GM19240 (cell line): Measurements from ENCODE around the gene SLC17A7.
"Not testable (repeated sequence)": the region's sequence is repeated elsewhere in the genome, so short reads cannot be mapped to it uniquely, and the experiment has no call there.

Source experiments
- DNase-seq: peaks from one replicate; pipeline ENCODE4 v3.0.0; 2011; ENCODE audit warnings: low spot score; ENCODE audit not compliant: insufficient read length

The SLC17A7 gene

GRCh38 chr19:49444100-49444700 is 2.9 kb upstream of the SLC17A7 start:
- DNase-seq, result not testable (repeated sequence)

DNA sequence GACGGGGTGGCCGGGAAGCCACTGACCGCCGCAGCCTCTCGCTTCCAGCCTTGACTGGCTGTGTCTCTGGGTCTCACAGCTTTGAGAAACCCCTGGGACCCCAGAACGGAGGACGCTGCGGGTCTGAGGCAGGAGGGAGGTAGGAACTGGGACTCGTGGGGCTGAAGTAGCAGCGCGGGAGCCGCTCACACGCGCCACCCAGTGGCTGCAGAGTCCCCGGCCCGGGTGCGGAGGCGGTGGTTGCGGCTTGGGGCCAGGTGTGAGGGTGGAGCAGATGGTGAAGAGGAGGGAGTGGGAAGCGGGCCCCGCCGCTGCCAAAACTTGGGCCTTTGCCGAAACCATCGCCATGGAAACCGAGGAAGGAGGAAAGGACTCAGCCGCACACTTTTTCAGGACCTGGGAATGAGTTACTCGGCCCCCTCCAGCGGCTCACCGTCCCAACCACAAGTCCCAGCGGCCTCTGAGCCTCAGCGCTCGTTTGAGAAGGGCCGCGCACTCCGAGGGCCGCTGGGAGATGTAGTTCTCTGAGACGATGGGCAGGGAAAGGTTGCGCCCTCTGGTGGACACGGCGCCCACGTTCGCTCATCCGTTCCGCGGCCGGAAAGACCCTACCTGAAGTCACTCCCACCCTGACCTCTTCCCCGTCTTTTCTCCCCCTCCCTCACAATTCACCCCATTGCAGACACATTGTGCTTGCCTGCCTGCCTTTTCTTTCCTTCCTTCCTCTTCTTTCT is 2.2 kb upstream of the SLC17A7 start:
- DNase-seq, result peak; percentile 97

DNA sequence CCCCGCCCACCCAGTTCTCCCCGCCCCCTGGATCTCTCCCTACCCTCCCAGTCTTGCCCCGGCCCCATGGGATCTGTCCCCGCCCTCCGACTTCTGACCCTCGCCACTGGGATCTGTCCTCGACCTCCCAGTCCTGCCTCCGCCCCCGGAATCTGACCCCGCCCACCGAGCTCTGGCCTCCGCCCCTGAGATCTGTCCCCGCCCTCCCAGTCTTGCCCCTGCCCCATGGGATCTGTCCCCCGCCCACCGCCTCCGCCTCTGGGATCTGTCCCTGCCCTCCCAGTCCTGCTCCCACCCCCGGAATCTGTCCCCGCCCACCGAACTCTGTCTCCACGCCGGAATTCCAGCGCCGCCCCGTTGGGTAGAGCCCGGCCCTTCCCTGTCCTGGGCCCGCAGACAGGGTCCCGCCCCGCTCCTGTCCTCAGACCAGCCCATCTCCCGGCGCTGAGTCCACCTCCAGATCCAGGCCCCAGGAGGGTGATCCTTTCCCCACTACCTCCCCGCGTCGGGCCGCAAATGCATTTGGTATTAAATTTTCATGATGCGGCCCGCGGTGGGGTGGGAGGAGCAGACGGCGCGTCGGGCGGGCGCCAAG is 1.5 kb upstream of the SLC17A7 start:
- DNase-seq, result peak; percentile 77

DNA sequence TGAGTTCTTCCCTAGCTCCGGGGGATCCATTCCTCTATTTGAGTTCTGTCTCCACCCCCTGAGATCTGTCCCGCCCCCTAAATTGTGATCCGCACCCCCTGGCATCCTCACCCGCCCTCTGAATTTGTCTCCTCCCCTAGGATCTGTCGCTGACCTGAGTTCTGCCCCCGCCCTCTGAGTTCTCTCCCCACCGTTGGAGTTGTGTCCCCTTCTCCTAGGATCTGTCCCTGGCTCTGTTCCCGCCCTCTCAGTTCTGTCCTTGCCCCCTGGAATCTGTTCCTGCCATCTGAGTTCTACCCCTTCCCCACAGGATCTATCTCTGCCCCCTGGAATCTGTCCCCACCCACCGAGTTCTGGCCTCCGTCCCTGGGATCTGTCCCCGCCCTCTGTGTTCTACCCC is 1.0 kb upstream of the SLC17A7 start:
- DNase-seq, result no peak

GRCh38 chr19:49441960-49442350 is 628 bp upstream of the SLC17A7 start:
- DNase-seq, result no peak

DNA sequence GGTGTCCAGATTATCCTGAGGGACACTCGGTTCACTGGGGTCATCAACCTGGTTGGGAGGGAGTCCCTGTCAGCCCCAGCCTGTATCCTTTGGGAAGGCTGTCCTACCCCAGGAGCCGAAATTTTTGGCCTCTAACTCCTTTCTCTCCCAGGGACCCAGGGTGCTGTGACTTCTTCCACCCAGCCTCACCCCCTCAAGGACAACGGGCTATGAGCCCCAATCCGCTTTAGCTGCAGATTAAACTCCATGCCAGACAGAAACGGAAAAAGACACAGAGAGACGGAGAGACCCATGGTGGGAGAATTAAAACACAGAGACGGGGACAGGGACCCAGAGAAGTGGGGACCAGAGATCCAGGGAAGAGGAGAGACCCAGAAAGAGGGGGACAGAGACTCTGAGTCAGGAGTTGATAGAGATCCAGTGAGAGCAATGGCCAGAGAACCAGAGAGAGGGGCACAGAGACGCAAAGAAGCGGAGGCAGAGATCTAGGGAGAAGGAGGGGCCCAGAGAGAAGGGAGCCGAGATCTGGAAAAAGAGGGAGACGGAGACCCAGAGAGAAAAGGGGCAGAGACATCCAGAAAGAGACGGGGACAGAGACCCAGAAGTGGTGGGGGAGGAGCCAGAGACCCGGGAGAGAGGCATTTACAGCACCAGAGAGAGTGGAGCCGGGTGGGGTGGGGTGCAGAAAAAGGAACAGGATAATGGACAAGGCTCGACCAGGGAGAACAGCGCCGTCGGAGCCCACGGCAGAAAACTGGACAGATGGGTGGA is 703 bp downstream of the SLC17A7 start:
- no peak for DNase-seq

DNA sequence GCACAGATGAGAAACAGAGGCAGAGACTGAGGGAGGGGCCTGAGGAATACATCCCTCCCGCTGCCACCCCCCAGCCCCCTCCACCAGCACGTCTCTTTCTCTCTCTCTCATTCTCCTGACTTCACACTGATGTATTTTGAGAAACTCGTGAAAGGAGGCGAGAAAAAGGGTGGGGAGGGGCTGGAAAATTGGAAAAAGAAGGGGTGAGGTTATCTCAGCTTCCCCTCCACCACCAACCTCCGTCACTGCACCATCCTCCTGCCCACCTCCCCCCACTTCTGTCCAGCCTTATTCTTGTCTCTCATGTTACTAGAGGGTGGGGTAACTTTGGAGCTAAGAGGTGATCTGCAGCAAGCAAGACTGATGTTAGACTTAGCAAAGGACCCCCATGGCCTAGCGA is 1.5 kb downstream of the SLC17A7 start:
- DNase-seq, result no peak

DNA sequence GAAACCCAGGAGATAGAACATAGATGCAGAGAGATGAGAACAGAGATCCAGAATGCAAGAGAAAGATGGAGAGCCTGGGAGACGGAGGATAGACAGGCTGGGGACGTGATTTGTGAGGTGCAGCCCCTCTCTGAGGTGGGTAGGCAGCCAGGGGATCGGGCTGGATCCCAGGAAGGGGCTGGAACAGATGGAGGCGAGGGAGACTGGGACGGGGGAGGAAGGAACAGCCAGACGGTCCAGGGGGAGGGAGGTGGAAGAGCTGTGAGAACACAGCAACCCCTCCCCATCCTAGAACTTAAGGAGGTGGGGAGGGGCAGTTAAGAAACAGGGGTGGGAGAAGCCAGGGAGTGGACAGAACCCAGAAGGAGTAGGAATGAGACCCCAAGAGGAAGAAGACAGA is 3.1 kb downstream of the SLC17A7 start:
- DNase-seq, result no peak

DNA sequence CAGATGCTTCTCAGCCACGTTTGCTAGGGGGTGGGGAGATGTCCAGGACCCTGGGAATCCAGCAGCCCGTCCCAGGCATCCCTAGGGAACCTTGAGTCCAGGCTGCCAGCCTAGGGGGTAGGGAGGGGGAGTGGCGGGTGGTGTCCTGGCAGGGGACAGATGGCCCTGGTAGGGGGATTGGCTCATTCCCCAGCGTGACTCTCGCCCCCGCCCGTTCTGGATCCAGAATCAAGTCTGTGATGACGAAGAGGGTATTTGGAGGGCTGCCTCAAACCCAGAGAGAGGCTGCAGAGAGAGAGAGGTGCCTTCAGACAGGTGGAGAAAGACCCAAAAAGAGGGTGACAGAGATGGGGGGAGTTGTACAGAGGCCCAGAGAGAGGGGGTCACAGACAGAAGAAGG is 4.1 kb downstream of the SLC17A7 start:
- no peak for DNase-seq

GRCh38 chr19:49436381-49437017 is 4.8 kb downstream of the SLC17A7 start:
- DNase-seq, result no peak

DNA sequence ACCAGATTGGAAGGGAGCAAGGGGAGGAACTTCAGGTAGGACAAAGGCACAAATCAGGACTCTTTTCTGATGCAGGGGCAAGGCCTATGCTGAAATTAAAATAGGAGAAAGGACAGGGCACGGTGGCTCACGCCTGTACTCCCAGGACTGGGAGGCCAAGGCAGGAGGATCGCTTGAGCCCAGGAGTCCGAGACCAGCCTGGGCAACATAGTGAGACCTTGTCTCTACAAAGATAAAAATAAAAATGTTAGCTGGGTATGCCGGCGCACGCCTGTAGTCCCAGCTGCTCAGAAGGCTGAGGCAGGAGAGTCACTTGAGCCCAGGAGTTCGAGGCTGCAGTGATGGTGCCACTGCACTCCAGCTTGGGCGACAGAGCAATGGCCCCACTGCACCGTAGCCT is 5.7 kb downstream of the SLC17A7 start:
- DNase-seq, result no peak

- DNase-seq, result no peak
These were observed 6.3 kb downstream of the SLC17A7 start for GRCh38 chr19:49434907-49435583.

- no peak for DNase-seq
These were observed 8.0 kb downstream of the SLC17A7 start for GRCh38 chr19:49433240-49433901.

- DNase-seq, result no peak
These were observed 8.9 kb downstream of the SLC17A7 start for GRCh38 chr19:49432141-49433073.

GRCh38 chr19:49431330-49431749 is 10.0 kb downstream of the SLC17A7 start:
- no peak for DNase-seq

GRCh38 chr19:49430678-49431329 is 10.5 kb downstream of the SLC17A7 start:
- DNase-seq, result no peak

- no peak for DNase-seq
These were observed 11.1 kb downstream of the SLC17A7 start for GRCh38 chr19:49430172-49430677.

- no peak for DNase-seq
These were observed 12.5 kb downstream of the SLC17A7 start for GRCh38 chr19:49428547-49429451.
